ENCODE measurements around the gene VAT1.

GRCh38 chr17:43039646-43040045 is 17.5 kb upstream of the VAT1 start:
- TF ChIP-seq REST (IDR thresholded peaks at IDR 0.05; ENCODE audit: low read depth) (no peak), MAX (IDR thresholded peaks at IDR 0.05) (no peak), TCF12 (IDR thresholded peaks at IDR 0.05; ENCODE audit: low read depth) (no peak), TAF1 (IDR thresholded peaks at IDR 0.05; ENCODE audit: low read depth) (no peak), USF1 (IDR thresholded peaks at IDR 0.05) (no peak), NFIC (IDR thresholded peaks at IDR 0.05) (no peak)
